Body of pancreas (tissue), 4 donors: ENCODE results near the gene RHOV. TPM values are rescaled to one million over a fixed set of nuclear protein-coding genes. Genes with fewer than 3 reads are reported as not detected.

Experiments used
- ATAC-seq: fragments of 150-250 bp; one replicate; pipeline ENCODE4 v1.9.1; 2016
- DNase-seq, 4 donors: peaks; one replicate each; pipeline ENCODE4 v3.0.0-alpha.2; 2019
- H3K27ac ChIP-seq, 4 donors: fragments of 200-600 bp; sonication (generic); 1 replicate in 3 of 4; 2 replicates in 1 of 4; pipeline versions ENCODE4 v1.5.1 to v1.6.1; 2016 to 2019; ENCODE audit warnings: mild to moderate bottlenecking in 1 of 4, mixed read lengths in 1 of 4, moderate library complexity in 1 of 4
- H3K27me3 ChIP-seq, 2 donors: fragments of 200-600 bp; sonication (generic); one replicate each; pipeline ENCODE4 v1.6.0; 2016; ENCODE audit warnings: mild to moderate bottlenecking in 1 of 2
- H3K36me3 ChIP-seq, 2 donors: fragments of 200-600 bp; sonication (generic); replicated peaks in 1 of 2; 2 replicates each; pipeline ENCODE4 v1.5.1; 2016; ENCODE audit warnings: low read depth in 2 of 2; ENCODE audit not compliant: insufficient read depth in 1 of 2
- H3K4me1 ChIP-seq: fragments of 200-600 bp; sonication (generic); one replicate; pipeline ENCODE4 v1.6.0; 2016
- H3K4me3 ChIP-seq, 2 donors: fragments of 200-600 bp; sonication (generic); 1 replicate in 1 of 2; 2 replicates in 1 of 2; pipeline ENCODE4 v1.5.1; 2016 to 2019
- H3K9me3 ChIP-seq, 3 donors: fragments of 200-600 bp; sonication (generic); 1 replicate in 2 of 3; 2 replicates in 1 of 3; pipeline ENCODE4 v1.5.1; 2016
- POLR2A ChIP-seq, 3 donors: fragments of 450-650 bp; IDR thresholded peaks; one replicate each; pipeline ENCODE4 v1.6.1; 2016; ENCODE audit warnings: antibody characterized with exemption in 3 of 3, mild to moderate bottlenecking in 2 of 3
- WGBS, 2 donors: methylation state at CpG; one replicate each; pipeline ENCODE4 v1.1.5; 2017; 5-methylcytosine and 5-hydroxymethylcytosine counted together
- intact Hi-C: fragments of 100-400 bp; cut with DNase I; formaldehyde crosslinking; loops from one replicate; pipeline ENCODE4 v1.15.1; 2023
- total RNA-seq, 2 donors: library from RNA; depleted of rRNA; stranded (reverse); fragments of >200 nt; gene quantifications; one replicate each; pipeline ENCODE4 v1.1.0, GENCODE V29; 2016
- TF ChIP-seq, protein P1 (sequence below), 7 experiments: fragments of 450-650 bp in 4 of 7; fragments of 200-600 bp in 3 of 7; sonication (generic) in 3 of 7; IDR thresholded peaks; one replicate each; pipeline ENCODE4 v1.5.1; 2016 to 2019; ENCODE audit warnings: antibody characterized with exemption in 7 of 7

RHOV gene
- total RNA-seq, 2 donors from 2014 or later: 6.2 to 6.3 TPM

DNA sequence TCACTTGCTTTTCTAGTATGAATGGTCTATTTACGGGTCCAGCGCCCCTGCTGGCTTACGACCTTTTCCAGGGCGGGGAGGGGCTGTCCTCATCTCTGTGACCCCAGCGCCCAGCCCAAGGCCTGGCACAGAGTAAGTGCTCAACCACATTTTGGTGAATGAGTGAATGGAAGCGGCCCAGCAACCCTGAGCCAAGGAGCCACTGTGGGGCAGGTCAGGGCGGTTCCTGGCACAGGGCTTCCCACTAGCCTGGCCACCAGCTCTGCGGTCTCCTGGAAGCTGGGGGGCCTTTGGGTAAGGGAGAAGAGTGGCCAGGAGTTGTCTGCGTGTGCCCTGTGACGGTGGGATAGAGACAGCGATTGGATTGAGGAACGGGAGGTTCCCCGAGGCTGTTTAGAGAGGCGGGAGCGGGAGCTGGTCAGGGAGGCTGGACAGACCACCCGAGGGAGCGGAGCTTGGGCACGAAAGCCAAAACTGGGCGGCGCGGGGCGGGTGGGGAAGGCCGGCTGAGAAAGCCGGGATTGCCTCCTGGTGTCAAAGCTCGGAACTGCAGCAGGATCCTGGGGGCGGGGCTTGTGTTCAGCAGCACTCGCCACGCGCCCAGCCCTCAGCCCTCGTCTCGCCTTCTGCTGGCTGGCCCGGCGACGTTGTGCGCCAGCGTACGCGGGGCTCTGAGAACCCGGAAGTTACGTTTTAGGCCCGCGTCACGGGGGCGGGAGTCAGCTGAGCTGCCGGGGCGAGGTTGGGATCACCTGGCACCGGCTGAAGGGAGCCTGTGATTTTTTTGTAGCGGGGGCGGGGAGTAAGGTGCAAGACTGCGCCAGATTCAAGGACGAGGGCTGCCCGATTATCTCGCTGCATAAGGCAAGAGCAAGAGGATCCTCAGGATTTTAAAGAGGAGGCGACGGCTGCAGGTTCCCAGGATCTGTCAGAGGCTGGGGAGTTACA, 20.0 kb upstream of the RHOV start, which contains the start of gene VPS18:
VPS18 (plus strand) TSS at position 718 of the 948 bp plus-strand sequence. CDS start 319 bp downstream, outside the sequence.
- TF ChIP-seq, protein P1, sequence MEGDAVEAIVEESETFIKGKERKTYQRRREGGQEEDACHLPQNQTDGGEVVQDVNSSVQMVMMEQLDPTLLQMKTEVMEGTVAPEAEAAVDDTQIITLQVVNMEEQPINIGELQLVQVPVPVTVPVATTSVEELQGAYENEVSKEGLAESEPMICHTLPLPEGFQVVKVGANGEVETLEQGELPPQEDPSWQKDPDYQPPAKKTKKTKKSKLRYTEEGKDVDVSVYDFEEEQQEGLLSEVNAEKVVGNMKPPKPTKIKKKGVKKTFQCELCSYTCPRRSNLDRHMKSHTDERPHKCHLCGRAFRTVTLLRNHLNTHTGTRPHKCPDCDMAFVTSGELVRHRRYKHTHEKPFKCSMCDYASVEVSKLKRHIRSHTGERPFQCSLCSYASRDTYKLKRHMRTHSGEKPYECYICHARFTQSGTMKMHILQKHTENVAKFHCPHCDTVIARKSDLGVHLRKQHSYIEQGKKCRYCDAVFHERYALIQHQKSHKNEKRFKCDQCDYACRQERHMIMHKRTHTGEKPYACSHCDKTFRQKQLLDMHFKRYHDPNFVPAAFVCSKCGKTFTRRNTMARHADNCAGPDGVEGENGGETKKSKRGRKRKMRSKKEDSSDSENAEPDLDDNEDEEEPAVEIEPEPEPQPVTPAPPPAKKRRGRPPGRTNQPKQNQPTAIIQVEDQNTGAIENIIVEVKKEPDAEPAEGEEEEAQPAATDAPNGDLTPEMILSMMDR (IDR thresholded peaks at IDR 0.05): peak; percentile 97 to 99 (median 99)
- peak; percentile 70 to 85 (median 81) for TF ChIP-seq POLR2A (IDR thresholded peaks at IDR 0.05)
- Histone ChIP-seq H3K27me3 (no peaks in the 10 kb centered on the region), H3K4me1 (peaks cover 32% of the 10 kb centered on the region), H3K4me3 (peak within 1 kb of the TSS; percentile 76 to 82), H3K9me3 (no peaks in the 10 kb centered on the region), H3K36me3 (peaks cover 0 to 5% of the 10 kb centered on the region in 2 donors), H3K27ac (peak within 1 kb of the TSS; percentile 82 to 94 (median 88))
- DNase-seq (peak; percentile 98 to 99 (median 99)), ATAC-seq (peak; percentile 98)
- 0 to 3% methylated on average over 19 to 55 of the region's 55 CpGs for WGBS, 2 donors
- intact Hi-C loops: loop anchor here (5.0 kb wide), 1 partner anchor 37 kb away; no protein-coding TSS in a partner anchor

GRCh38 chr15:40893019-40893670, 19.1 kb upstream of the RHOV start:
- Histone ChIP-seq H3K4me3 (no peak overlapping the region), H3K27me3 (no peaks in the 10 kb centered on the region), H3K9me3 (no peaks in the 10 kb centered on the region), H3K36me3 (no peaks in the 10 kb centered on the region), H3K27ac (peak overlapping the region in 1 of 4 donors; percentile 87), H3K4me1 (peaks cover 32% of the 10 kb centered on the region)
- 64 to 68% methylated on average over 16 to 22 of the region's 22 CpGs for WGBS, 2 donors
- TF ChIP-seq POLR2A (IDR thresholded peaks at IDR 0.05): no peak
- TF ChIP-seq, protein P1 (IDR thresholded peaks at IDR 0.05): no peak
- intact Hi-C loops: loop anchor here (5.0 kb wide), 1 partner anchor 36 kb away; no protein-coding TSS in a partner anchor
- ATAC-seq (no peak), DNase-seq (peak in 1 of 4 donors; percentile 19)

DNA sequence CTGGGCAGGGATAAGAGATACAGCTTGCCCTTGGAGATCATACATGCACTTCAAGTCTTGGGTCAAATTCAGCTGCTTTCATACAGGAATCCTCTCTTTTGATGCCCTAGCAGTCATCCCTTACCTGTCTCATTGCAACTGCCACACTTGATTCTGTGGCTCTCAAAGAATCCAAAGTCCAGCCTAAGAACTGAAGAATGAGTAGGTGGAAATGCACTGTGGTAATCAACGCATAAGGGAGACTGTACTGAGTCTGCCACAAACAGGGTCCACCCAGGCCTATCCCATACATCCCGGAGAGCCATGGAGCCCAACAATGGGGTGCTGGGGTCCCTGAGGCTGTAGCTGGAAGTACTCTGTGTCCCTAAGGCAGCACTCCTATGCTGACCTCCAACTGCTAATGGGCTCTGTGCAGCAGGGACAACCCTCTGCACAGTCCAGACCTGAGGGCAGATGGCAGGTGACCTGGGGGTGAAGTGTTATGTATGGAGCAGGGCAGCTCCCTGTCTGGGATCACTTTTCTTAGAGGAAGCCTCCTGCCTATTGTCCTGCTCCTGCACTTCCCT, 18.5 kb upstream of the RHOV start:
- TF ChIP-seq, protein P1 (IDR thresholded peaks at IDR 0.05): no peak
- TF ChIP-seq POLR2A (IDR thresholded peaks at IDR 0.05): no peak
- intact Hi-C loops: loop anchor here (5.0 kb wide), 1 partner anchor 35 kb away; no protein-coding TSS in a partner anchor
- Histone ChIP-seq H3K36me3 (no peaks in the 10 kb centered on the region), H3K27me3 (no peaks in the 10 kb centered on the region), H3K4me3 (no peak overlapping the region), H3K27ac (no peak overlapping the region), H3K9me3 (no peaks in the 10 kb centered on the region), H3K4me1 (peaks cover 32% of the 10 kb centered on the region)
- 70 to 75% methylated on average over 1 to 2 of the region's 2 CpGs for WGBS, 2 donors
- ATAC-seq (no peak), DNase-seq (no peak)

- DNase-seq (peak; percentile 68 to 77 (median 70)), ATAC-seq (peak; percentile 38)
- no peaks in the 10 kb centered on the region for H3K36me3 ChIP-seq
- H3K27ac ChIP-seq: peak overlapping the region in 3 of 4 donors; percentile 35 to 38 (median 36)
- H3K4me1 ChIP-seq: peaks cover 30% of the 10 kb centered on the region
- no peak for TF ChIP-seq POLR2A (IDR thresholded peaks at IDR 0.05)
- TF ChIP-seq, protein P1 (IDR thresholded peaks at IDR 0.05): peak; percentile 69 to 84 (median 77)
- H3K9me3 ChIP-seq: no peaks in the 10 kb centered on the region
- no peak overlapping the region for H3K4me3 ChIP-seq
- no peaks in the 10 kb centered on the region for H3K27me3 ChIP-seq
- WGBS, 2 donors: 3 to 5% methylated on average over 4 of the region's 4 CpGs
- intact Hi-C loops: loop anchor here (5.0 kb wide), 1 partner anchor 35 kb away; no protein-coding TSS in a partner anchor
These were observed 17.9 kb upstream of the RHOV start for GRCh38 chr15:40891810-40892446.
